CD8-positive, alpha-beta memory T cell (primary cell): Measurements from ENCODE around the gene UVRAG. TPM values are rescaled to one million over a fixed set of nuclear protein-coding genes. Genes with fewer than 3 reads are reported as not detected.
"Not testable (repeated sequence)": the region's sequence is repeated elsewhere in the genome, so short reads cannot be mapped to it uniquely, and the experiment has no call there.

Experiments used
- CTCF ChIA-PET: fragments of 350-600 bp; sonication (Branson Sonifier 250); formaldehyde crosslinking; loops from one replicate; lab custom pipeline; 2021; ENCODE audit warnings: antibody characterized with exemption; lab: Charles Lee
- POLR2A ChIA-PET: fragments of 350-600 bp; sonication (Branson Sonifier 250); formaldehyde crosslinking; loops from one replicate; lab custom pipeline; 2021; ENCODE audit warnings: antibody characterized with exemption; lab: Charles Lee
- DNase-seq, 5 donors: peaks; one replicate each; pipeline versions ENCODE4 v3.0.0 to v3.0.0-alpha.2; 2020 to 2022; ENCODE audit warnings: mixed read lengths in 1 of 5
- H3K27ac ChIP-seq: one replicate; pipeline ENCODE4 v1.7.0; 2013; ENCODE audit warnings: low read depth, mild to moderate bottlenecking, low read length, moderate library complexity
- H3K27me3 ChIP-seq: 2 replicates; pipeline ENCODE4 v1.7.0; 2013; ENCODE audit warnings: low read length, mild to moderate bottlenecking; ENCODE audit not compliant: insufficient read depth, poor library complexity, severe bottlenecking
- H3K36me3 ChIP-seq: 2 replicates; pipeline ENCODE4 v1.7.0; 2013; ENCODE audit warnings: mild to moderate bottlenecking, low read length, moderate library complexity; ENCODE audit not compliant: insufficient read depth
- H3K4me1 ChIP-seq: 2 replicates; pipeline ENCODE4 v1.7.0; 2013; ENCODE audit warnings: mild to moderate bottlenecking, low read length, moderate library complexity; ENCODE audit not compliant: insufficient read depth
- H3K4me3 ChIP-seq: 2 replicates; pipeline ENCODE4 v1.7.0; 2013; ENCODE audit warnings: mild to moderate bottlenecking, low read length
- H3K9me3 ChIP-seq: 2 replicates; pipeline ENCODE4 v1.7.0; 2013; ENCODE audit warnings: mild to moderate bottlenecking, low read length
- H3K27ac Mint-ChIP-seq, 8 donors: one replicate each; pipeline ENCODE4 v1.8.0; 2020 to 2021; ENCODE audit warnings: mixed read lengths in 8 of 8, mild to moderate bottlenecking in 6 of 8, inconsistent platforms in 3 of 8, moderate library complexity in 3 of 8
- H3K27me3 Mint-ChIP-seq, 2 donors: one replicate each; pipeline ENCODE4 v1.8.0; 2020 to 2021; ENCODE audit warnings: mixed read lengths in 2 of 2, mild to moderate bottlenecking in 1 of 2, moderate library complexity in 1 of 2
- H3K36me3 Mint-ChIP-seq, 3 donors: one replicate each; pipeline ENCODE4 v1.8.0; 2020 to 2021; ENCODE audit warnings: mixed read lengths in 3 of 3, inconsistent platforms in 1 of 3, mild to moderate bottlenecking in 1 of 3
- H3K4me1 Mint-ChIP-seq, 3 donors: one replicate each; pipeline ENCODE4 v1.8.0; 2020 to 2021; ENCODE audit warnings: mixed read lengths in 3 of 3, inconsistent platforms in 1 of 3, mild to moderate bottlenecking in 1 of 3
- H3K4me3 Mint-ChIP-seq, 7 donors: one replicate each; pipeline ENCODE4 v1.8.0; 2020 to 2021; ENCODE audit warnings: mixed read lengths in 7 of 7, mild to moderate bottlenecking in 6 of 7, moderate library complexity in 4 of 7, inconsistent platforms in 2 of 7
- H3K9me3 Mint-ChIP-seq, 5 donors: one replicate each; pipeline ENCODE4 v1.8.0; 2020 to 2022; ENCODE audit warnings: mixed read lengths in 5 of 5, mild to moderate bottlenecking in 3 of 5, moderate library complexity in 2 of 5, inconsistent platforms in 1 of 5
- polyA plus RNA-seq: library from polyadenylated mRNA; unstranded; fragments of 300-500 nt; fragmentation: Illumina TruSeq; gene quantifications from one replicate; pipeline ENCODE4 v1.2.3, GENCODE V29; 2021
- total RNA-seq, 2 experiments: library from RNA; stranded (reverse); gene quantifications; one replicate each; pipeline ENCODE4 v1.2.3, GENCODE V29; 2021

The UVRAG gene
- total and polyA plus RNA-seq, 3 experiments from 2014 or later = 17.1 to 20.9 (median 18.0) TPM

DNA sequence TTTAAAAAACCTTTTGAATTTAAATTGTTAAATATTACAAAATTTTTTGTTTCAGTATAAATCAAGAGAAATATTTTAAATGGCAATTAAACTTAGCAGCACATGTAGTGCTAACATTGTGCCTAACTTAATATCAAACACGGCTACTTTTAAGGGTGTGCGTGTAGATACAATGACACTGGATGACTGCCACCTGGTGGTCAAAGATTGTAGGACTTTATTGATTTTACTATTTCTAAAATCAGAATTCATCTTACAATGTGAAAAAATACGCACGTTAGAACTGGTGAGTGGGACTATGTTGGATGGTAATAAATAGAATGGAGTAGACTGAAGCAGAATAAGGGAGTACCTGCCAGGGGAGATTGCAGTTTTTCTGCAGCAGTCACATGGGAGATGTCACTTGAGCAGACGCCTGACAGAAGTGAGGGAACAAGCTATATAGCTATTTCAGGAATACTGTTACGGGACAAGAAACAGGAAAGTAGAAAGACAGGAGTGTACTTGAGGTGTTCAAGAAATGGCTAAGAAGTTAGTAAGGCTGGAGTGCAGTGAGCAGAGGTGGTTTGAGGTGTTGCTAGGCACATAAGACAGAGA, 52.9 kb downstream of the UVRAG start:
- no peak overlapping the region for H3K4me3 ChIP-seq
- no peaks in the 10 kb centered on the region for H3K4me1 ChIP-seq
- CTCF ChIA-PET = interaction anchor here (0.7 to 8.3 kb wide), 14 partner anchors 13 to 451 kb away, joined by 3 to 94 read pairs (median 4); no protein-coding TSS in a partner anchor
- no peaks in the 10 kb centered on the region for H3K36me3 ChIP-seq
- Mint-ChIP-seq H3K27me3 (no peaks in the 10 kb centered on the region), H3K4me3 (no peak overlapping the region), H3K36me3 (peaks cover 0 to 13% (median 4%) of the 10 kb centered on the region in 3 donors), H3K27ac (no peak overlapping the region), H3K4me1 (peaks cover 4 to 17% (median 6%) of the 10 kb centered on the region in 3 donors), H3K9me3 (no peaks in the 10 kb centered on the region)
- H3K27me3 ChIP-seq = no peaks in the 10 kb centered on the region
- peak; percentile 17 to 51 (median 34) for DNase-seq
- H3K27ac ChIP-seq = no peak overlapping the region
- POLR2A ChIA-PET = no interaction called here
- H3K9me3 ChIP-seq = no peaks in the 10 kb centered on the region

DNA sequence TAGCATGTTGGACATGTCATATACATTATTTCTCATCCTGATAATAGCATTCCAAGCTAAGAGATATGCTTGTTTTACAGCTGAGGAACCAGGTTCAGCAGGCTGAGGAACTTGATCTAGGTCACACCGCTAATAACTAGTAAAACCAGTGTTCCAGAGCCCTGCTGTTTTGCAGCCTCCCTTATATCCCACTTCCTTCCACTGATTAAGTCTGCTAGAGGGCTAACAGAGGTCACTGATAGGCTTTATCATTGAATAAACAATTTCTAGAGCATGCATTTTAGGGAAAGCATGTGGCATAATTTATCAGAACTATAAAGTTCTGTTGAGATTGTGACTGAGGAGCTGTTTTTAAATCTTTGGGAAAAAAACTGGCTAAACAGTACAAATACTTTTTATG, 54.0 kb downstream of the UVRAG start:
- Mint-ChIP-seq H3K4me1 (peaks cover 8 to 16% (median 15%) of the 10 kb centered on the region in 3 donors), H3K27ac (no peak overlapping the region), H3K36me3 (peaks cover 0 to 11% (median 2%) of the 10 kb centered on the region in 3 donors), H3K4me3 (no peak overlapping the region), H3K27me3 (no peaks in the 10 kb centered on the region), H3K9me3 (no peaks in the 10 kb centered on the region)
- H3K36me3 ChIP-seq = no peaks in the 10 kb centered on the region
- ChIA-PET POLR2A (no interaction called here), CTCF (interaction anchor here (0.8 to 8.3 kb wide), 5 partner anchors 58 to 283 kb away, joined by 3 to 94 read pairs (median 3); no protein-coding TSS in a partner anchor)
- H3K9me3 ChIP-seq = no peaks in the 10 kb centered on the region
- H3K4me1 ChIP-seq = no peaks in the 10 kb centered on the region
- no peak overlapping the region for H3K27ac ChIP-seq
- no peak for DNase-seq
- H3K27me3 ChIP-seq = no peaks in the 10 kb centered on the region
- no peak overlapping the region for H3K4me3 ChIP-seq

DNA sequence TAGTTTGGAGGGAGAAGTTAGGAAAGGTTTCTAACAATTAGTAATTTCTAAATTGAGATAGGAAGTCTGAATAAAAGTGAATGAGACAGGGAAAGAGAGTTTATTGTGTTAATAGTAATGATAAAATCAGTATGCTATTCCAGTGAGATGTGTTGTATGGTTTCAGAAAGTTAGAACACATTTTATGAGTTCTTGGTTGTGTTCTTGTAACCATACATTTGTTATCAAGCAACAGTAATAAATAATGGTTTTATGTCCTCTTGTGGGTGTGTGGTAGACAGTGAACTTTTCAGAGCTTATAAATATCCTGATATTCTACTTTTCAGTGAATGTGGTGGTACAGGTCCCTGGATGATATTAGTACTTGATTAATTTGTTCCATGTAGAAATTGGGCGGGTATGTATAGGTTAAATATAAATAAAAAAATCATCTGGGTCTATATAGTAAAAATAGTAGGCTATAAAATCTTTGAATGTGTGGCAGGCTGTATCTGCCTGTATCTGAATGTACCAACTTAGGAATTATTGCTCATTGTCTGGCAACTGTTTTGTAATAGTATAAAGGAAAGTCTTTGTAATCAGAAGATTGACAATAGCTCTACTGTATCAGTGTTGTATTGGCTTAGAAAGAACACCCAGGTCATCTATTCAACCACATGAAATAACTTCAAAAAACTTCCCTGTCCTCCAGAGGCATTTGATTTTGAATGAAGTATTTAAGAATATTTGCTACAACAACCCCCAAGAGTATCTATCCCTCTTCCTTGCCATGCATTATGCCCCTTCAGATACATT, 54.8 kb downstream of the UVRAG start:
- CTCF ChIA-PET = interaction anchor here (1.9 to 8.3 kb wide), 2 partner anchors 67 to 70 kb away, joined by 6 to 94 read pairs; no protein-coding TSS in a partner anchor
- peak overlapping the region in 1 of 8 donors; percentile 10 for H3K27ac Mint-ChIP-seq

DNA sequence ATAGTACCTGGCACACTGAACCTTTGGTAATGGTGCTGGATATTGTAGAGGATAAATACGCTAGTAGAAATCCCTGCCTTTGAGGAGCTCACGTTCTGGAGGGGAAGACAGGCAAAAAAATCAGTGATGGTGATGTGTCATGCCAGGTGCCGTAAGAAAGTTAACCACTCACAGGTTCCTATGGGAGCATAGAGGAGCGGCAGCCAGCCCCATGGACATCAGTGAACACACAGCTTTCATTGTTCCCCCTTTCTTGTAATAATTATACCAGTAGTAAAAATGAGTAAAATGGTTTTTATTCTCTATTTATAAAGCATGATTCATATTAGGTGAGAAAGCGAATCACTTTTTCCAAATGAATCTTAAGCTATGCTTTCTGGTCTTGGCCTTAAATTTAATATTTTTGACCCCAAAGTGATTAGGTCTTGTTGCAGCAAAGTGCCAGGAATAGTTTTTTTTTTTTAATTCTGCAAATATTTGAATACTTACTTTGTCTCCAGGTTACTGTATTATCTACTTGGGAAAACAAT, 57.9 kb downstream of the UVRAG start:
- Histone ChIP-seq H3K27ac (no peak overlapping the region), H3K4me1 (no peaks in the 10 kb centered on the region), H3K36me3 (no peaks in the 10 kb centered on the region), H3K27me3 (no peaks in the 10 kb centered on the region), H3K9me3 (no peaks in the 10 kb centered on the region), H3K4me3 (no peak overlapping the region)
- POLR2A ChIA-PET = interaction anchor here (0.6 kb wide), 1 partner anchor 67 kb away, joined by 3 read pairs; no protein-coding TSS in a partner anchor
- Mint-ChIP-seq H3K9me3 (no peaks in the 10 kb centered on the region), H3K27ac (peak overlapping the region in 2 of 8 donors; percentile 6 to 67), H3K4me3 (no peak overlapping the region), H3K4me1 (peaks cover 6 to 16% (median 7%) of the 10 kb centered on the region in 3 donors), H3K36me3 (peaks cover 0 to 4% (median 2%) of the 10 kb centered on the region in 3 donors), H3K27me3 (no peaks in the 10 kb centered on the region)
- CTCF ChIA-PET = interaction anchor here (1.4 to 1.9 kb wide), 2 partner anchors 24 to 70 kb away, joined by 3 to 11 read pairs; no protein-coding TSS in a partner anchor
- DNase-seq = no peak

More for the DNA sequence above, 54.8 kb downstream of the UVRAG start:
- H3K9me3 Mint-ChIP-seq = no peaks in the 10 kb centered on the region
- H3K4me3 ChIP-seq = no peak overlapping the region
- H3K27me3 Mint-ChIP-seq = no peaks in the 10 kb centered on the region
- H3K4me1 ChIP-seq = no peaks in the 10 kb centered on the region
- DNase-seq = no peak
- H3K27me3 ChIP-seq = no peaks in the 10 kb centered on the region
- POLR2A ChIA-PET = no interaction called here
- no peaks in the 10 kb centered on the region for H3K9me3 ChIP-seq
- peaks cover 8 to 18% (median 16%) of the 10 kb centered on the region in 3 donors for H3K4me1 Mint-ChIP-seq
- no peak overlapping the region for H3K27ac ChIP-seq
- no peaks in the 10 kb centered on the region for H3K36me3 ChIP-seq
- H3K4me3 Mint-ChIP-seq = no peak overlapping the region
- H3K36me3 Mint-ChIP-seq = peaks cover 0 to 5% (median 2%) of the 10 kb centered on the region in 3 donors

DNA sequence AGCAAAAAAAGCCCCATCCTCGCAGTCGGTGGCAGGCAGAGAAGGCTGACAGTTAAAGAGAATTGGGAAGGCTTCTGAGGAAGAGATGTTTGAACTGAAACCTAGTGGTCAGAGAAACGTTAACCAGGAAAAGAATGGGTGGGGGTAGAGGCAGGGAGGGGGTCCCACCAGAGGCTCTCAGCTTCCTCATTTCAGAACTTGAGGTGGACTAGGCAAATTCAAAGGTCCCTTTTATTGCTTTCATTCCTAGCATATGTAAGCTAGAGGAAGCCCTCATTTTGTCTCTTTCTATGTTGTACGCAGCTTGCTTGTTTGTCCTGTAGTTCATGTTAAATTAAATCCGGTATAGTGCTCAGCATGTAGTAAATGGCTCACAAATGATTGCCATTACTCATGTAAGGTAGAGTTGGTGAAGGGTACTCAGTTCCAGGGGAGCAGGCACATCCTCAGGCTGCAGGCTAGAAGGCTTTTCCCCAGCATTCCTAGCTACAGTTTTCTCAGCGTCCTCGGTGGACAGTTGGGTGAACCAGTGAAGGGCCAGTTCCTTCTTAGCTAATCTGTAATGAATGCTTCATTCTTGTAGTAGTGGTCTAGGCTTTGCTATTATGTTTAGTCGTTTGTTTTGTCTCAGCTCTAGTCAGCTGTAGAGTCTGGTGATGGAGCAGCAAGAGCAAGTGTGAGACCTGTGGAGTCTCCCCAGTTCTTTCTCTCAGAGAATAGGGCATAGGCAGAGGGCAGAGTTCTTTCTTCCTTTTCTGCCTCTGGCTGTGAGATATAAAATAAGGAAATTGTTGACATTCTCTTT, 58.6 kb downstream of the UVRAG start:
- H3K27ac ChIP-seq = no peak overlapping the region
- no peak for DNase-seq
- no peak overlapping the region for H3K4me3 ChIP-seq
- no peaks in the 10 kb centered on the region for H3K36me3 ChIP-seq
- no peaks in the 10 kb centered on the region for H3K4me1 ChIP-seq
- peak overlapping the region in 2 of 8 donors; percentile 6 to 15 for H3K27ac Mint-ChIP-seq
- peaks cover 0 to 4% (median 2%) of the 10 kb centered on the region in 3 donors for H3K36me3 Mint-ChIP-seq
- H3K4me3 Mint-ChIP-seq = no peak overlapping the region
- no peaks in the 10 kb centered on the region for H3K9me3 ChIP-seq
- H3K4me1 Mint-ChIP-seq = peaks cover 5 to 15% (median 7%) of the 10 kb centered on the region in 3 donors
- H3K27me3 Mint-ChIP-seq = no peaks in the 10 kb centered on the region
- H3K9me3 Mint-ChIP-seq = no peaks in the 10 kb centered on the region
- ChIA-PET POLR2A (interaction anchor here (0.6 kb wide), 1 partner anchor 68 kb away, joined by 3 read pairs; no protein-coding TSS in a partner anchor), CTCF (interaction anchor here (0.8 to 1.9 kb wide), 3 partner anchors 9 to 71 kb away, joined by 3 to 11 read pairs (median 3); no protein-coding TSS in a partner anchor)
- H3K27me3 ChIP-seq = no peaks in the 10 kb centered on the region

DNA sequence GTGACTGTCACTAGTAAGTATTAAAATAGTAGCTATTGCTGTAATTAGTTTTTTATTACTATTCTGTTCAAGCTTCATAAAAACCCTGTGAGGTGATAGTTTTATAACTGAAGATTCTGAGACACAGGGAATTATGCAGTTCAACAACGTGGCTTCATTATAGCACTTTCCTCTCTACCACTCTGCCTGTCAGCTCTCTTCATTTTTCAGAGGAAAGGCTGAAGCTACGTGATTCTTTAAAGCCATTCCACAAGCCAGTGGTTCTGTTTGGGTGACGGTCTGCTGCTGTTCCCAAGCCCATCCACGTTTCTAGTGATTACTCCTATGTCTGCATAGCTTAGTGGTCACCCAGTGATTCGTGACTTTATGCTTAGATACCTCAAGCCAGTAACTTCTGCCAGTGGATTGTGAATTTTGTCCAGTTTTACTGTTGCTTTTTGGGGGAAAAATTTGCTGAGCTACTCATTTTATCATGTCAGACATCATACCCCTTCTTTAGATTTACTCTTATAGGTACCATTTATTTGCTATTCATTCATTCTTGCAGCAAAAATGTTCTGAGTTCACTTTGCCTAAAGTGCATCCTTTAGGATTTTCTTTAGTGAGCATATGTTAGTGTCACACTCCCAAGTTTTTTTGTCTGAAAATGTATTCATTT, 59.8 kb downstream of the UVRAG start:
- Histone ChIP-seq H3K4me3 (no peak overlapping the region), H3K27ac (no peak overlapping the region), H3K4me1 (no peaks in the 10 kb centered on the region), H3K36me3 (peaks cover 6% of the 10 kb centered on the region), H3K9me3 (no peaks in the 10 kb centered on the region), H3K27me3 (no peaks in the 10 kb centered on the region)
- Mint-ChIP-seq H3K27me3 (no peaks in the 10 kb centered on the region), H3K4me3 (no peak overlapping the region), H3K27ac (no peak overlapping the region), H3K9me3 (no peaks in the 10 kb centered on the region), H3K4me1 (peaks cover 3 to 24% (median 11%) of the 10 kb centered on the region in 3 donors), H3K36me3 (peaks cover 2 to 15% (median 10%) of the 10 kb centered on the region in 3 donors)
- DNase-seq = no peak
- ChIA-PET POLR2A (no interaction called here), CTCF (interaction anchor here (0.8 kb wide), 1 partner anchor 10 kb away, joined by 3 read pairs; no protein-coding TSS in a partner anchor)

DNA sequence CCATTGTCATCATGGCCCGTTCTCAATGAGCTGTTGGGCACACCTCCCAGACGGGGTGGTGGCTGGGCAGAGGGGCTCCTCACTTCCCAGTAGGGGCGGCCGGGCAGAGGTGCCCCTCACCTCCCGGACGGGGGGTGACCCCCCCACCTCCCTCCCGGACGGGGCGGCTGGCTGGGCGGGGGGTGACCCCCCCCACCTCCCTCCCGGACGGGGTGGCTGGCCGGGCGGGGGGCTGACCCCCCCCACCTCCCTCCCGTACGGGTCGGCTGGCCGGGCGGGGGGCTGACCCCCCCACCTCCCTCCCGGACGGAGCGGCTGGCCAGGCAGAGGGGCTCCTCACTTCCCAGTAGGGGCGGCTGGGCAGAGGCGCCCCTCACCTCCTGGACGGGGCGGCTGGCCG, 62.3 kb downstream of the UVRAG start:
- H3K27ac Mint-ChIP-seq, H3K27me3 ChIP-seq, H3K4me1 ChIP-seq, H3K4me3 Mint-ChIP-seq, H3K9me3 ChIP-seq, POLR2A ChIA-PET, H3K4me3 ChIP-seq, H3K36me3 ChIP-seq, H3K27me3 Mint-ChIP-seq, H3K27ac ChIP-seq, CTCF ChIA-PET, H3K9me3 Mint-ChIP-seq, DNase-seq: not testable (repeated sequence)
- peaks cover 3 to 22% (median 11%) of the 10 kb centered on the region in 3 donors for H3K4me1 Mint-ChIP-seq
- H3K36me3 Mint-ChIP-seq = peaks cover 7 to 26% (median 14%) of the 10 kb centered on the region in 3 donors
